UCSD-AML1 (cell line): Measurements from ENCODE around the gene MBD3.
A peak's percentile ranks its signal among the peaks of the same experiment; 100 is the strongest.

Experiments used
- DNase-seq: peaks from one replicate; lab custom pipeline; 2025; ENCODE audit not compliant: unreplicated experiment; lab: John Stamatoyannopoulos, UW

MBD3 gene

DNA sequence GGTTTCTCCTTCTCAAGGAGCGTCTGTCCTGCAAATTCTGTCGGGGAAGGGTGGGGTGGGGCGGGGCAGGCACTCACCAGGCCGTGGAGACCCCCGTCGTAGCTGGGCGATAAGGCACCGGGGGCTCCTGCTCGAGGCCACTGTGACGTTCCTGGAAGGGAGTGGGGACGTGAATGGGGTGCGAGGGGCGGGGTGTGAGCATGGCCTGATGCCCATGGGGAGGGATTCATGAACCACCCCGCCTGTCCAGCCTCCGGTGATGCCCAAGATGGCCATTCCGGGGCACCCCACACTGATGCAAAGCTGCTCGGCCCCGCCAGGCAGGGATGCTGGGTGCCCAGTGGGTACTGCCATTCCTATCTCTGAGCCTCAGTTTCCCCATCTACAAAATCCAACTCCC is 27.0 kb upstream of the MBD3 start:
- no peak for DNase-seq

DNA sequence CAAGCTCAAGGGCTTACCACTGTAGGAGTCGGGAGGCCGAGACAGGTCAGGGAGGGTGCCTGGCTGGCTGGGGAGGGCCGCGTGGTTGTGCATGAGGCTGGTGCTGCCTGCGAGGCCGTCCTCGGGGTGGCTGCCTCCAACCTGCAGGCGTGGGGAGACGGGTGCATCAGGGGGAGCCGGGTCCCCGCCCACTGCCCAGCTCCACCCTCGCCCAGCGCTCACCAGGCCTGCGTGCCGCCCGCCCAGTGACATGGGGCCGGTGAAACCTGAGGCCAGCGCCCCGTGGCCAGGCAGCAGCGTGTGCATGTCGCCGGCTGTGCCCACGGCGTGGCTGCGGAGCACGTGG is 26.4 kb upstream of the MBD3 start:
- DNase-seq, result no peak

DNA sequence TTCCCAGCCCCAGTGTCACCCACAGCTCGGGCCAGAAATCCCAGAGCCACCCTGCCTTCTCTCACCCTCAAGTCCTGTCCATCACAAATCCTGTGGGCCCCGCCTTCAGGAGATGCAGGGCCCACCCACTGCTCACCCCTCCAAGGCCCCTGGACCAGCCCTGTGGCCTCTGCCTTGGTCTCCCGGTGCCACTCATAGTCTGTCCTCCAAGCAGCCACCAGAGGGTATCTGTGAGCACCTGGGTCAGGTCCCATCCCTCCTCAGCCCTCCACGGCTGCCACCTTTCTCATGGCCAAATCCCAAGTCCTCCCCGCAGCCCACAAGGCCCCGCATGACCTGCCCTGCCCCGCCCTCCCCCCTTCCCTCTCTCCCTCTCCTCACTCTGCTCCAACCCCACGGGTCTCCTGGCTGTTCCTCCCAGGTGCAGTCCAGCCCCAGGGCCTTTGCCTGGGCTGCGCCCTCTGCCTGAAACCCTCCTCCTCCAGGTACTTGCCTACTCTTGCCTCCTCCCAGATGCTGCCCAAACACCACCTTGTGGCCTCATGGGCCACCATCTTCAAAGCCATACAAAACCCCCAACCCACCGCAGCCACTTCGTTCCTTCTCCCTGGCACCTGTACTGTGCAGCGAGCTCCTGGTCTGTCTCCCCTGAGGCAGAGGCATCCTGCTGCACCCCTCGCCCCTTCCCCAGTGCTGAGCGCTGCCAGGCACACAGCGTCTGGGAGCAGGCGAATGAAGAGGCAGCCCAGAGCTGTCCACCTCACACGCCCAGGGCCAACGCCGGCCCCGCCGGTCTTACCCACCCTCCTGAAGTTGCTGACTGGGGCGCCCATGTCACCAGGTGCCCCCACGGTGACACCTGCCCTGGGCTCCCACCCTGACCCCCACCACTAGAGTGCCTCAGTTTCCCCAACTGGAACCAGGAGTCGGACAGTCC is 25.8 kb upstream of the MBD3 start:
- no peak for DNase-seq

DNA sequence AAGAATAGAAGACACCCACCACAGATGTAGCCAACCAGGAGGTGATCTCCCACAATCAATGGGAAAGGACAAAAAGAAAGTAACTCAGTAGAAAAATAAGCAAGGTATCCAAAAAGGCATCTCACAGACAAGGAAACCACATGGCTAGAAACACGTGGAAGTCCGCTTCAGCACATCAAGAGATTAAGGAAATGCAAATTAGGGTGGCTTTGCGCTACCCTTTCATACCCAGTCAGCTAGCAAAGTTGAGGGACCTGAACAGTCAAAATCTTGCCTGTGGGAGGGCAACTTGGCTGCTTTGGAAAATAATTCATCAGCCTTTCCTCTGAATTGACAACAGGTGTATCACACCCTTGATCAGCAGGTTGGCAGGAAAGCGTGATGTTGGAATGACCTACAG is 24.2 kb upstream of the MBD3 start:
- DNase-seq, result no peak

- DNase-seq, result no peak
These were observed 23.7 kb upstream of the MBD3 start for GRCh38 chr19:1616396-1616795.

DNA sequence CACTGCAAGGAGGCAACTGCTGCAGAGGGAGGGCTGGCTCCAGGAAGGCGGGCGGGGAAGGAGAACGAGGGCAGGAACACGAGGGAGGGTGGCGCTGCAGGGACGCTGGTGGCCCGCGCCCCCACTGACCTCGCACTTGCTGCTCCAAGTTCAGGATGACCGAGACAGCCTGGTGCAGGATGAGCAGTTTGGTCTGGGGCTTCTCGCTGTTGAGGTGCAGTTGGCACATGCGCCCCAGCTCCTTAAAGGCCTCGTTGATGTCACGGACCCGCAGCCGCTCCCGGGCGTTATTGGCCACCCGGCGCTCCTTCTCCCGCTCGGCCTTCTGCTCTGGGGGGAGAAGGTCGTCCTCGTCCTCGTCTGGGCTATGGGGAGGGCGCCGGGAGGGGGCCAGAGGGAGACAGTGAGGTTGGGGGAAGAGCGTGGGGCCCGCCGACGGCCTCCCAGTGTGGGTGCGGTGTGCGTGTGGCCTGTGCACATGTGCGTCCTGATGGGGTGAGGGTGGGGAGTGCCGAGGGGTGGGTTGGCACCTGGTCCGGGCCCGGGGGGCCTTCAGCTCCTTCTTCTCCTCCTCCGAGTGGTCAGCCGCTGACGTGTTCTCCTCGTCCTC is 22.6 kb upstream of the MBD3 start:
- DNase-seq, result no peak

GRCh38 chr19:1613808-1614570 is 21.3 kb upstream of the MBD3 start:
- DNase-seq, result no peak

DNA sequence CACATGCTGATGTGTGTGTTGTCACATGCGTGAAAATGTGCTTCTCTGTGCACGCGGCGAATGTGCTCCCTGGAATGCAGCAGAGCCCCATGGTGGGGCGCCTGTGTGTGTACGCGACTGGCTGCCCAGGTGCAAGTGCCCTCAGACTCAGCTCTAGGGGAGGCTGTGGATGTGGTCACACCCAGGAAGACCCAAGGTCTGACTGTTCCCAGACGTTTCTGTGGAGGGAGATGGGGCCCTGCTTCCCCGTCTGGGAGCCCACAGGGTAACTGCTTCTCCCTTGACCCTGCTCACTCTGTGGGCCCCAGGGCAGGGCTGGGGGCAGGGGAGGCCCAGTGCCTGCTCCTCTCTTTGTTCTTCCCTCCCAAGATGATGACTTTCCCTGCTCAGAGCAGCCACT is 20.5 kb upstream of the MBD3 start:
- no peak for DNase-seq

GRCh38 chr19:1612114-1613086 is 19.7 kb upstream of the MBD3 start:
- no peak for DNase-seq

- DNase-seq, result no peak
These were observed 18.7 kb upstream of the MBD3 start for GRCh38 chr19:1611353-1611752.

- DNase-seq, result no peak
These were observed 17.9 kb upstream of the MBD3 start for GRCh38 chr19:1610579-1610978.

- no peak for DNase-seq
These were observed 17.2 kb upstream of the MBD3 start for GRCh38 chr19:1609680-1610474.

- peak; percentile 68 for DNase-seq
These were observed 16.4 kb upstream of the MBD3 start for GRCh38 chr19:1609103-1609396.

DNA sequence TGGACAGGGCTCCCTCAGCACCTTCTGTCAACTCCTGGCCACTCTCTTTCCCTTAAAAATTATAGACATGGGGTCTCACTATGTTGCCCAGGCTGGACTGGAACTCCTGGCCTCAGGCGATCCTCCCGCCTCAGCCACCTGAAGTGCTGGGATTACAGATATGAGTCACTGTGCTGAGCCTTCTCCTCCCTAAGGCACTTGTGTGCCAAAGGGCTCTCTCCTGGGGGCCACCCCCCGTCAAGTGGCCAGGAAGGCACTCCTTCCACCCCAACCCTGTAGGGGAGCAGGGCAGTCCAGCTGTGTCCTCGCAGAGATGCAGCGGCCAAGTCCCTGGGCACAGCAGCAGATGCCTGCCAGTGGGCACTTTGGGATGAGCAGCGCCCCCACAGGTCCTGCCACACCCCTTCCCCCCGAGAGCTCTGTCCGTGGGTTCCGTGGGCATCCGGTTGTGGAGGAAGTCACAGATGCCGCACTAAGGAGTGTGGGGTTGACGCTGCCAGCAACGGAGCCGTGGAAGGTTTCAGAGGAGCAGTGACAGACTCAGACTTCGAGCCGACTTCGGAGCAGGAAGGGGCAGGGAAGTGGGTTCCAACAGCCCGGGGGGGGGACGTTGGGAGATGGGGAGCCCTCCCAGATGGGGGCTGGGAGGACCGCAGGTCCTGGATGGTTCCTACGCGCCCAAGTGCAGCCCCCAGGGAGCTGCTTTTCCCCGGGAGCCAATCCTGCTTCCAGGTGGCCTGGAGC is 15.9 kb upstream of the MBD3 start:
- DNase-seq, result peak; percentile 68

DNA sequence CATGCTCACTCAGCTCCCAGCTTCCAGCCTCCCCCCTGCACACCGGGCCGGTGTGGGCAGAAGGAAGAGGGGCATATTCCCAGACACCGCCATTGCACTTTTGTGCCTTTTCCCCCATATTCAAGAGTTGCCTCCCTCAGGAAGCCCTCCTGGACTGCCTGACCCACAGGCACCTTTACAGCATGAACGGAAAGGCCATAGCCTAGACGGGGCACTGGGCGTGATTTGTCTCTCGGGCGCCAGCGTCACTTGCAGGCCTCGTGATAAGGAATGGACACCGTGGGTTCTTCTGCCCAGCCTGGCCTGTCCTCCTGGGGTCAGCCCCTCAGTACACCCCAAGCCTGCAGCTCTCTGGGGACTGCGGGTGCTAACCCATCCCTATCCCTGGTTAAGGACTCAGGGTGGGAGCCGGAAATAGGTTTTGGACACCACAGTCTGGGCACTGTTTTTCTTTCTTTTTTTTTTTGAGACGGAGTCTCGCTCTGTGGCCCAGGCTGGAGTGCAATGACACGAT is 13.5 kb upstream of the MBD3 start:
- no peak for DNase-seq

DNA sequence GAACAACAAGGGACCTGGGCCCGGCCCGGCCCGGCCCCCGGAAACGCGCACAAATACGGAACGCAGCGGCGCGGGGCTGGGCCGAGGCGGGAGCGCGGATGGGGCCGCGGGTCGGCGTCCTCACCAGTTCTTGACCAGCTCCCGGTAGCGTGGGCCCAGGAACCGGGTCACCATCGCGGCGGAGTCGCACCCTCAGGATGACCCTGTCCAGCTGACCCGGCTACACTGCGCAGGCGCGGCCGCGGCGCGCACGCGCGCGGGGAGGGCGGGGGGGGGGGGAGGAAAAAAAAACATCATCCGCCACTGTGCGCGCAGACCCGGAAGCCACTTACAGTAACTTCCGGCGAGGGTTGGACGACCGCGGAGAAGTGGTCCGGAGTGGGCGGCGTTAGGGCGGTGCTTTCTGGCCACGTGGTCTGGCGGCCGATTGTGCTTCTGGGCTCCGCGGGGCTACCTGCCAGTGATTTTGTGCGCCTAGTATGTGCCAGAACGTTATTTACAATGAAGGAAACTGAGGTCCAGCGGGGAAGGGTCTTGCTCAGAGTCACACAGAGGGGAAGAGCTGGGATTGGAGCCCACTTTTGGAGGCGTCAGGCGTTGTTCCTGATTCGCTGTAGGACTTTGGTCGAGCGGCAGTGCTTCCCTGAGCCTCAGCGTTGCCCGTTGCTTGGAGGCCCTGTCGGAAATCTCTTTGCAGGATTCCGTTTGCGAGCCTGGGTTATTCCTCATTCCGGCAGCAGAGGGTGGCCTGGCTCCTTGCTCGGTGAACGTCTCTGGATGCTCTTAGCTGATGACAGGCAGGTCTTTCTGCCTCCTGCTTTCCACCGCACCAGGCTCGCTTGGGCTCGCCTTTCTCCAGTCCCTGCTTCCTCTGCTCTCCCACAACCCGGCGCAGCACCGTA is 12.8 kb upstream of the MBD3 start, which contains the start of gene UQCR11:
Gene UQCR11 (minus strand): TSS at position 227 of the 902 bp plus-strand sequence. CDS start 53 bp downstream, at position 174.
- DNase-seq, result peak; percentile 94

DNA sequence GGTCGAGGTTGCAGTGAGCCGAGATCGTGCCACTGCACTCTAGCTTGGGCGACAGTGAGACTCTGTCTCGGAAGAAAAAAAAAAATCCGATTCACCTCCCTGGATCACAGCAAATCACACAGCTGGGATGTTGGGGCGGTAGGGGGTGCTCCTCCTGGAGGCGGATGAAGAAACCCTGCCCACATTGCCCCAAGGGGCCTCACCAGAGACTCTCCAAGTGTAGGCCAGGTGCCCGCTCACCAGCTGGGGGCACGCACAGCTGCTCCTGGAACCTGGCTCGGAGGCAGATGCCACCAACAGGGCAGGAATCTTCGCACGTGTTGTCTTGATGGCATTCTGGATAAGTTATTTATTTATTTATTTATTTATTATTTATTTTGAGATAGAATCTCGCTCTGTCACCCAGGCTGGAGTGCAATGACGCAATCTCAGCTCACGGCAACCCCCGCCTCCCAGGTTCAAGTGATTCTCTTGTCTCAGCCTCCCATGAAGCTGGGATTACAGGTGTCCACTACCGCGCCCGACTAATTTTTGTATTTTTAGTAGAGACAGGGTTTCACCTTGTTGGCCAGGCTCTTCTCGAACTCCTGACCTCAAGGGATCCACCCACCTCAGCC is 9.5 kb upstream of the MBD3 start:
- DNase-seq, result no peak

DNA sequence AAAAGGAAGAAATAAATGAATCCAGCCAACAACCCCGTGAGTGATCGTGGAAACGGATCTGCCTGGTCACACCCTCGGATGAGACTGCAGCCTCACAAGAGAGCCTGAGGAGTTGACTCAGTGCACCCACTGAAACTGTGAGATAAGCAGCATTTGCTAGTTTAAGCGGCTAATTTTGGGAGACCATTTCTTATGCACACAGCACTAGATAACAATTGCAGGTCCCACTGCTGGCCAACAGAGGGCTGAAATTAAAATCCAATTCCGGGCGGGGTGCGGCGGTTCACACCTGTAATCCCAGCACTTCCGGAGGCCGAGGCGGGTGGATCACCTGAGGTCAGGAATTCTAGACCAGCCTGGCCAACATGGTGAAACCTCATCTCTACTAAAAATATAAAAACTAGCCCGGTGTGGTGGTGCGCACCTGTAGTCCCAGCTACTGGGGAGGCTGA is 9.0 kb upstream of the MBD3 start:
- DNase-seq, result no peak
